Measurements from ENCODE around the gene ARHGEF26.

The ARHGEF26 gene

DNA sequence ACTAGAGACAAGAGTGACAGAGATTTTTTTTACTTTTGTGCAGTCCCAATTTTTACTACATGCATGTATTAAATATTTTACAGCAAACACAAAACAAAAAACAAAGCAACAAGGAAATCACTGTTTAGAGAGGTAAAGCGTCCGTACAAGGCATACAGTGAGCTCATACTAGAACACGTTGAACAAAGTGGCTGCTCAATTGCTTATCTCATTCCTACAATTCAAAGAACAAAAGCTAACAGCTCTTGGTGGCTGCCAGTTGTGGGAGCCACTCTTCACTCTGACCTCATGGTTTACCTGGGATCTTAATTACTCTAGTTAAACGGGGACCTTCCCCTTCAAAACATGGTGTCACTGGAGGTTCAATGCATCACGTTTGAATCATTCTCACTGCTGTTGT lies 7.6 kb upstream of the ARHGEF26 start:
- DNase-seq (ENCODE audit: low read depth in 2 of 2), result no peak

GRCh38 chr3:154115332-154115731 lies 5.9 kb upstream of the ARHGEF26 start:
- no peak for DNase-seq (ENCODE audit: low read depth in 2 of 2)

GRCh38 chr3:154119951-154120350 lies 1.2 kb upstream of the ARHGEF26 start:
- DNase-seq (ENCODE audit: low read depth in 2 of 2), result no peak

DNA sequence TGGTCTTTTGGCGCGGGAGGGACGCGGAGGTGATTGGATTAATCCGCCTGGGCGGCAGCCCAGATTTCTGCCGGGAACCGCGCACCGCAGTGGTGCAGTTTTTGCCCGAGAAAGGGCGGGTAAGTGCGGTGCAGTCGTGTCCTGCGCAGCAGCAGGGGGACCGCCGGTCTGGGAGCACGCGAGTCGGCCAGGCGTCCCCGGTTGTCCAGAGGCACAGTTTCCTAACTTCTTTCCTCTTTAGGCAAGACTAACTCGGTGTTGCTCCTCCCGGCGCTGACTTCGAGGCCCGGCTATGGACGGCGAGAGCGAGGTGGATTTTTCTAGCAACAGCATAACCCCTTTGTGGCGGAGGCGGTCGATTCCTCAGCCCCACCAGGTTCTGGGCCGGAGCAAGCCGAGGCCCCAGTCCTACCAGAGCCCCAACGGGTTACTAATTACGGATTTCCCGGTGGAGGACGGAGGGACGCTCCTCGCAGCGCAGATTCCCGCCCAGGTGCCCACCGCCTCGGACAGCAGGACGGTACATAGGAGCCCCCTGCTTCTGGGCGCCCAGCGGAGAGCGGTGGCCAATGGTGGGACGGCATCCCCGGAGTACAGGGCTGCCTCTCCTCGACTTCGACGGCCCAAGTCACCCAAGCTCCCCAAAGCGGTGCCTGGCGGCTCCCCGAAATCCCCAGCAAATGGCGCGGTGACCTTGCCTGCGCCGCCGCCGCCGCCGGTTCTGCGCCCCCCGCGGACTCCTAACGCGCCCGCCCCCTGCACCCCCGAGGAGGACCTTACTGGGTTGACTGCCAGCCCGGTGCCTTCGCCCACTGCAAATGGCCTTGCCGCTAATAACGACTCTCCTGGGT lies 736 bp downstream of the ARHGEF26 start:
- no peak for DNase-seq (ENCODE audit: low read depth in 2 of 2)

- DNase-seq (ENCODE audit: low read depth in 2 of 2), result no peak
Observed at GRCh38 chr3:154122552-154122911, 1.3 kb downstream of the ARHGEF26 start.

GRCh38 chr3:154122912-154123559 lies 1.8 kb downstream of the ARHGEF26 start:
- DNase-seq (ENCODE audit: low read depth in 2 of 2), result no peak

DNA sequence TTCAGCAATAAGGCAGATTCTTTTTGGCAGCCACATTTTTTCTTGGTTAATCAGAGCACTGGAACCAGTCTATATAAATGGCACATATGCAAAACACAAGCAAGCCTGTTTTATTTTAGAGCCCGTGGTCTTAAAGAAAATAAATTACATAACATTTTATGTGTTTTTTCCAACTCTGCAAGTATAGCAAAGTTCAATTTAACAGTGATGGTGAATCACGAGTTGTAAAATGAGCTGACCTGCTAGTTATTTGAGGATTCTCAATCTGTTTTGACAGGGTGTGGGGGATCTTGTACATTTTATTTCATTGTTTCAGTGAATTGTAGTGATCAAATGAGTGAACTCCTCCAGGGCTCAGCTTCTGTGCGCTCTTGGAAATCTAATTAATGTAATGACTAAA lies 2.7 kb downstream of the ARHGEF26 start:
- no peak for DNase-seq (ENCODE audit: low read depth in 2 of 2)

- DNase-seq (ENCODE audit: low read depth in 2 of 2), result no peak
Observed at GRCh38 chr3:154125378-154126030, 4.3 kb downstream of the ARHGEF26 start.

DNA sequence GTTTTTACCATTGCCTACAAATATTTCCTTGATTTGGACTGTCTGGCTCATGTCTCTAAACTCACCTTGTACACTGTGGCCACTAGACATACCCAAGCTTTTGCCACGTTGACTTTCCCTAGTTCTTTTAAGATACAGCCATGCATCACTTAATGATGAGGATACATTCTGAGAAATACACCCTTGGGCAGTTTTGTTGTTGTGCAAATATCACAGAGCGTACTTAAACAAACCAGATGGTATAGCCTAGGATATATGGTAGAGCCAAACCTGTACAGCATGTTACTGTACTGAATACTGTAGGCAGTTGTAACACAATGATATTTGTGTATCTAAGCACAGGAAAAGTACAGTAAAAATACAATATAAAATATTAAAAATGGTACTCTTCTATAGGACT lies 5.5 kb downstream of the ARHGEF26 start:
- DNase-seq (ENCODE audit: low read depth in 2 of 2), result no peak

DNA sequence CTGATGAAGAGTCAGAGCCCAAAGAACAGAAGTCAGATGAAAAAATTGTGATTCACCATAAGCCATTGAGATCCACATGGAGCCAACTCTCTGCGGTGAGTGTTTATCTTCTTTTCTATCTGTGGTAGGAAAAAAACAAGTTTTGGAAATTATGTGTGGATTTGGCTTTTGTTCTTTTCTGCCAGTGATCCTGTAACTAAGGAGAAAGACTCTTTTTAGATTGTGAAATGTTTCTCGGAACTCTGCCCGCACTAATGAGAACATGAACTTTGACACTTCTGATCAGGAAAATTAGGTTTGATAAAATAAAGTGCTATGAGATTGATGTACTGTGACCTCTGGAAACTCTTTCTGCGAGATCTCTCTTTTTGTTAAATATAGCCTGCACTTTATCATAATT lies 8.4 kb downstream of the ARHGEF26 start:
- DNase-seq (ENCODE audit: low read depth in 2 of 2), result no peak

DNA sequence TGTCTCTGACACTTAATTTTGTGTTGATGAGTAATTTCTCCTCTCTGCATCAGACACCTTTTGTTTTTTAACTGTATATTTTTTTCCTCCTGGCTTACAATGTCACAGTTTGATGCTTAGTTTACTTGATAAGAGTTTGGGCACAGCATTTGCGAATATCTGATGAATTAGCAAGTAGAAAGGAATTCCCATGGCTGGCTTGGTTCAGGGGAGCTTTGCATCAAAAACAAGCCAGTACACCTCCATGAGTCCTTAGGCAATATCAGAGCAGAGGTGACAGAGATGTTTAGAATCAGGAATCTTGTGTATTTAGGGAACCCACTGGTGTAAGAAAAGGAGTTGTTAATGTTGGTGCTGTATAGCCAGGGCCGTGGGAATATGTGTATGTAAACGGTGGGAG lies 9.3 kb downstream of the ARHGEF26 start:
- DNase-seq (ENCODE audit: low read depth in 2 of 2), result no peak

- no peak for DNase-seq (ENCODE audit: low read depth in 2 of 2)
Observed at GRCh38 chr3:154131830-154132229, 10.6 kb downstream of the ARHGEF26 start.

GRCh38 chr3:154132777-154133375 lies 11.7 kb downstream of the ARHGEF26 start:
- no peak for DNase-seq (ENCODE audit: low read depth in 2 of 2)

GRCh38 chr3:154135511-154136173 lies 14.5 kb downstream of the ARHGEF26 start:
- DNase-seq (ENCODE audit: low read depth in 2 of 2), result no peak

DNA sequence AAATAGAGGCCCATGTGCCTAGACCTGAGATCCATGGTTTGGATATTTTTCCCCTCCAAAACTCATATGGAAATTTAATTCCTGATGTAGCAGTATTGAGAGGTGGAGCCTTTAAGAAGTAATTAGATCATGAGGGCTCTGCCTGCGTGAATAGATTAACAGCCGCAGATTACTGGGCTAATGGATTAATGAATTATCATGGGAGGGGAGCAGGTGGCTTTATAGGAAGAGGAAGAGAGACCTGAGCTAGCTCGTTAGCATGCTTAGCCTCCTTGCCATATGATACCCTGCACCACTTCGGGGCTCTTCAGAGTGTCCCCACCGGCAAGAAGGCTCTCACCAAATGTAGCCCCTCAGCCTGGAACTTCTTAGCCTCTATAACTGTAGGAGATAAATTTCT lies 15.8 kb downstream of the ARHGEF26 start:
- no peak for DNase-seq (ENCODE audit: low read depth in 2 of 2)

GRCh38 chr3:154139996-154140436 lies 18.8 kb downstream of the ARHGEF26 start:
- DNase-seq (ENCODE audit: low read depth in 2 of 2), result no peak

GRCh38 chr3:154142608-154143007 lies 21.4 kb downstream of the ARHGEF26 start:
- DNase-seq (ENCODE audit: low read depth in 2 of 2), result no peak

- DNase-seq (ENCODE audit: low read depth in 2 of 2), result no peak
Observed at GRCh38 chr3:154143873-154144272, 22.7 kb downstream of the ARHGEF26 start.

GRCh38 chr3:154144825-154145465 lies 23.8 kb downstream of the ARHGEF26 start:
- no peak for DNase-seq (ENCODE audit: low read depth in 2 of 2)

DNA sequence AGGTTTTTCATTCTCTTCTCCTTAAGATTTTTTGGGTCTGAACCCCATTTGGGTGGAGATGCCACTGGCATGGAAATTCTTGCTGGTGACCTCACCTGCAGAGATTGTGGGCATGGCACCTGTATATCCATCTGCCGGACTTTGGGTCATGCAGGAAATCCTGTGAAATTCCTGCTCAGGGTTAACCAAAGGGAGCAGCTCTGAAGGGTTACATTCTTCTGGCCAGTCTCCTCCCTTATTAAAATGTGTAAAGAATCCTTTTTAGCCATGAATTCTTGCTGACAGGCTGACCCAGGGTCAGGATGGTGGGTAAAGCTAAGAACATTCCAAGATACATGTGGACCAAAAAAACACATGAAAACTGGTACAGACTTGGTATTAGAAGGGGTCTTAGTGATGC lies 27.4 kb downstream of the ARHGEF26 start:
- DNase-seq (ENCODE audit: low read depth in 2 of 2), result no peak

- no peak for DNase-seq (ENCODE audit: low read depth in 2 of 2)
Observed at GRCh38 chr3:154149286-154149685, 28.1 kb downstream of the ARHGEF26 start.
